Cardiac fibroblast (primary cell): ENCODE results near the gene ATP5F1E.
A peak's percentile ranks its signal among the peaks of the same experiment; 100 is the strongest.
"Not testable (repeated sequence)": the region's sequence is repeated elsewhere in the genome, so short reads cannot be mapped to it uniquely, and the experiment has no call there.

ENCODE experiments used
- DNase-seq, 2 donors: peaks; one replicate each; pipeline versions ENCODE4 v3.0.0 to v3.0.0-alpha.2; 2010; ENCODE audit warnings: low read depth in 2 of 2
- H3K4me3 ChIP-seq, 2 donors: replicated peaks in 1 of 2; 1 replicate in 1 of 2; 2 replicates in 1 of 2; pipeline ENCODE4 v1.5.1; 2011; ENCODE audit warnings: low read depth in 2 of 2, low read length in 2 of 2, mild to moderate bottlenecking in 2 of 2, moderate library complexity in 1 of 2
- CTCF ChIP-seq: IDR thresholded peaks from one replicate; pipeline ENCODE4 v1.5.1; 2011; ENCODE audit warnings: low read depth, mild to moderate bottlenecking, low read length, inconsistent platforms

Gene ATP5F1E

GRCh38 chr20:59044295-59044694 lies 12.2 kb upstream of the ATP5F1E start:
- DNase-seq = no peak
- no peak overlapping the region for H3K4me3 ChIP-seq
- no peak for TF ChIP-seq CTCF

- no peak for DNase-seq
- H3K4me3 ChIP-seq = no peak overlapping the region
- no peak for TF ChIP-seq CTCF
These were observed 11.6 kb upstream of the ATP5F1E start for GRCh38 chr20:59043698-59044097.

DNA sequence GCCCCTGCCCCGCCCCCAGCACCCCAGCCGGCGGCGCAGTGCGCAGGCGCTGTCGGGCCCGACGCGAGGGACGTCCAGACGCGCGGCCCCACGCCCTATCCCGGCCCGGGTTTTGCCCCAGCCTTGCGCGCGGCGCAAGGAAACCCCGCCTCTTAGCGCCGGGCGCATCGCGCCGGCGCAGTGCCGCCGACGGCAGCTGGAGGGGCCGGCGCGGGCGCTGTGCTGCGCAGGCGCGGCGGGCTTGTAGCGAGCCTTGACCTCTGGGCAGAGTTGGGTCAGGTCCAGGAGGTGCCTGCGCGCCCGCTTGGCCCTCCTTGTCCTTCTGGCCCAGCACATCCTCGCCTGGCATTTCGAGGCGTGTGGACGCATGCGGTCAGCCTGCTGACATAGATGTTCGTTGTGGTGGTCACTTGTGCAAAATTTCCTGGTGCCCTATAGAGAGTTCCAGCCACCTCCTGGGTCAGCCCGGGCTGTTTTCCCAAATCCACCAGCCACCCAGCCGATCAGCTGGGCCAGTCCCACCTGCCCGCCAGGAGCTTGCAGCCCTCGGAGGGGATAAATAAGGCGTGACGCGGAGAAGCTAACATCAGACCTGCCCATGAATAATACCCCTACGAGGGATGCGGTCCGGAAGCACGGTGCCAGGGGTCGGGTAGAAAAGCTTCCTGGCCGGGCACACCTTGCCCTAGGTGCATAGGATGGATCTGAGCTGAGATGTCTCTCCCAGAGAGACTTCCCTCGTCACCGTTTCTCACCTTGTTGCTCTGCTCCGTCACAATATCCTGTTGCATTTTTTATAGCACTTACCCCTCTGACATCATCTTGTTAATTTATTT lies 10.9 kb upstream of the ATP5F1E start:
- H3K4me3 ChIP-seq = peak overlapping the region; percentile 83 to 85
- DNase-seq = peak; percentile 92 to 95
- no peak for TF ChIP-seq CTCF

DNA sequence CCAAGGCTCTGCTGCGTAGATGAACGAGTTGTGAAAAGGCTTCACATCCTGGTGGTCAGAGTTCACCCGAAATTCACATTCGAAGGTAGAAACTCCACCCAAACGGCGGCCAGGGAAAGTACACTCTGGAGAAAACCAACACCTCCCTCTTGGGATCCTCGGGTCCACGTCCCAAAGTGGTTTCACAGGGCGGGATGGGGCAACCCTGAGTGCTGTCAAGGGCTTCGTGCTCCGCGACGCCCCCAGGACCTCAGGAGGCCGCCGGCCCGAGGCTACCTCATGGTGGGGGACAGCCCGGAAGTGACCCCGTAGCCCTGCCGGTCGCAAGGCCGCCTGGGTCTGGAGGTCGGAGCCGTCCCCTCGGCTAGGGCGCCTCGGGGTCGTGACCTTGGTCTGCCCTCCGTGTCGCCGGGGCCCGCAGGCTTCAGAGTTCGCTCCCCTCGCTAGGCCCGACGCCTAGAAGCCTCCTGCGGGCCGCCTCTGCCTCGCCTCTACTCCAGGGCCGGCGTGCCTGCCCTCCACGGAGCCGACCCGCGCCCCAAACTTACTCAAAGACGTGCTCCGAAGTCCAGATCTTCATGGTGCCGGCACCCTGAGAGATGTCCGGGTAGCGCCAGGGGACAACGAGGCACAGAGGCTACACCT lies 10.1 kb upstream of the ATP5F1E start, which contains the start of gene PRELID3B:
TSS of gene PRELID3B (minus strand) at position 636 of the 645 bp plus-strand sequence. CDS start at position 580, 56 bp downstream.
- peak; percentile 22 to 50 for DNase-seq
- no peak for TF ChIP-seq CTCF
- peak within 1 kb of the TSS; percentile 83 to 85 for H3K4me3 ChIP-seq

DNA sequence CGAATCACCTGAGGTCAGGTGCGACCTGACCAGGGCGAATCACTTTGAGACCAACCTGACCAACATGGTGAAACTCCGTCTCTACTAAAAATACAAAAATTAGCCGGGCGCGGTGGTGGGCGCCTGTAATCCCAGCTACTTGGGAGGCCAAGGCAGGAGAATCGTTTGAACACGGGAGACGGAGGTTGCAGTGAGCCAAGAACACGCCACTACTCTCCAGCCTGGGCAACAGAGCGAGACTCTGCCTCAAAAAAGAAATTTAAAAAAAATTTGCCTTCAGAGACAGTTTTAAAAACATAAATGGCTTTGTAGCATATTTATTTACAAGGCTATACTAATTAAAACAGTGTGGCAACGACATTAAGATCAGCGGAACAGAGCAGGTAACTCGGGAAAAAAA lies 9.4 kb upstream of the ATP5F1E start:
- peak overlapping the region; percentile 83 to 85 for H3K4me3 ChIP-seq
- DNase-seq = not testable (repeated sequence)

- no peak for DNase-seq
- no peak overlapping the region for H3K4me3 ChIP-seq
- TF ChIP-seq CTCF = no peak
These were observed 8.5 kb upstream of the ATP5F1E start for GRCh38 chr20:59040667-59041066.

DNA sequence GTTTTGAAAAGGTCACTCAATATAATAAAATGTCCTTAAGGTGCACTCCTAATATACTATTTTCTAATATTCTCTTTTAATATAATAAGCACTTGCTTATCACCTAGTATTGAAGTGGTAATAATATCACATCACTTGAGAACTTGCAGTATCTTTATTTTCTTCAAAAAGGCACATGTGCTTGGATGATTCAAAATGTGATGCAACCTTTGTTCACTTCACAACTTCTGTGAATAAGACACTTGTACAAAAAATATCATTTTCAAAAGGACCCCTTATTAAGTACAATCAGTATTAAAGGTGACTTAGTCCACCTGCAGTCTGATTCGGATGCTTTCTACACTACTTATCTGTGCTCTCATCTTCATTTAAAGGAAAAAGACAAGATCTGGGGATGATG lies 7.1 kb upstream of the ATP5F1E start:
- no peak for TF ChIP-seq CTCF
- peak in 1 of 2 donors; percentile 55 for DNase-seq
- H3K4me3 ChIP-seq = no peak overlapping the region
